Activated T-helper 1 cell treated with anti-CD3 and anti-CD28 coated beads, Interleukin-12 subunit alpha, Interleukin-12 subunit beta, Interleukin-2, Interleukin-4 antibody, amounts not matched to agents 30 ng/mL and 10 ng/mL and 1 ng/mL, durations not matched to agents 14 hours and 24 hours and 36 hours (primary cell): ENCODE results near the gene DNAJC5G. TPM values are rescaled to one million over a fixed set of nuclear protein-coding genes. Genes with fewer than 3 reads are reported as not detected.

Experiments
- DNase-seq: peaks from one replicate; pipeline ENCODE4 v3.0.0; 2021; ENCODE audit warnings: low spot score
- H3K27ac Mint-ChIP-seq: one replicate; pipeline ENCODE4 v1.8.0; 2021; ENCODE audit warnings: mild to moderate bottlenecking, mixed read lengths
- H3K27me3 Mint-ChIP-seq: one replicate; pipeline ENCODE4 v1.8.0; 2022; ENCODE audit warnings: mild to moderate bottlenecking, moderate library complexity, mixed read lengths; ENCODE audit not compliant: insufficient read depth
- H3K36me3 Mint-ChIP-seq: one replicate; pipeline ENCODE4 v1.8.0; 2021; ENCODE audit warnings: low read depth, mixed read lengths
- H3K4me1 Mint-ChIP-seq: one replicate; pipeline ENCODE4 v1.8.0; 2021; ENCODE audit warnings: low read depth, mixed read lengths
- H3K4me3 Mint-ChIP-seq: one replicate; pipeline ENCODE4 v1.8.0; 2021; ENCODE audit warnings: mild to moderate bottlenecking, moderate library complexity, mixed read lengths
- H3K9me3 Mint-ChIP-seq: one replicate; pipeline ENCODE4 v1.8.0; 2021; ENCODE audit warnings: mixed read lengths
- intact Hi-C: fragments of 100-400 bp; cut with micrococcal nuclease; formaldehyde crosslinking; loops from one replicate; pipeline ENCODE4 v1.15.1; 2024
- total RNA-seq: library from RNA; stranded (reverse); gene quantifications from 2 replicates; pipeline ENCODE4 v1.2.3, GENCODE V29; 2022

DNAJC5G gene
- total RNA-seq, 1 donor from 2014 or later = not detected

DNA sequence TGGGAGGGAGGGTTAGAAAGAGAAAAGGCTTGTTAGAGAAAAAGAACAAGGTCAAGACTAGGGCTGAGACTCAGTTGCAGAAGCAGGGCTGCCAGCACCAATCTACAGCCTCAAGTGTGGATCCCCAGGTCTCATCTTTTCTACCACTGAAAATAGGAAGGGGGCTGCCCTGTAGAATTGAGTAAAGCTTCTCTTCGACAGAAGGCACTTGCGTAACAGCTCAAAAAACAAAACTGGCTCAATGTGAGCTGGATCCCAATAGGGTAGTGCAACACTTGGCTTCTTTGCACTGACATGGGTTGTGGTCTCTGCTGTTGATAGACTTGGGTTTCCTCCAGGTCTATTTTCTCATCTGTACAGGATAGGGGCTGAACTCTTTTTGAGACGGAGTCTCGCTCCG, 49.5 kb downstream of the DNAJC5G start:
- no peaks in the 10 kb centered on the region for H3K9me3 Mint-ChIP-seq
- intact Hi-C loops = loop anchor here (5.0 kb wide), 1 partner anchor 977 kb away; the partner anchor contains the start of genes ADGRF3 and SELENOI
- H3K27ac Mint-ChIP-seq = peak overlapping the region; percentile 9
- no peak for DNase-seq
- H3K27me3 Mint-ChIP-seq = no peaks in the 10 kb centered on the region
- H3K4me1 Mint-ChIP-seq = peaks cover 32% of the 10 kb centered on the region
- peaks cover 42% of the 10 kb centered on the region for H3K36me3 Mint-ChIP-seq
- H3K4me3 Mint-ChIP-seq = peak overlapping the region; percentile 36

Other genes with a start within 250 kb of the DNAJC5G start
- 97.5 and 98.1 TPM in 2 replicates for gene TMEM214, start 242.5 kb upstream of the DNAJC5G start, total RNA-seq
- 12.3 and 13.8 TPM in 2 replicates for gene AGBL5, start 223.8 kb upstream of the DNAJC5G start, total RNA-seq
- 322 and 332 TPM in 2 replicates for gene OST4, start 203.8 kb upstream of the DNAJC5G start, total RNA-seq
- gene EMILIN1, start 196.8 kb upstream of the DNAJC5G start, total RNA-seq = 1.1 and 1.5 TPM in 2 replicates
- 12.2 and 12.4 TPM in 2 replicates for gene KHK, start 188.7 kb upstream of the DNAJC5G start, total RNA-seq
- 12.9 and 18.0 TPM in 2 replicates for gene CGREF1, start 156.3 kb upstream of the DNAJC5G start, total RNA-seq
- gene ABHD1, start 151.6 kb upstream of the DNAJC5G start, total RNA-seq = 0.34 and 0.96 TPM in 2 replicates
- gene PREB, start 140.8 kb upstream of the DNAJC5G start, total RNA-seq = 95.9 and 97.1 TPM in 2 replicates
- gene PRR30, start 136.0 kb upstream of the DNAJC5G start, total RNA-seq = not detected in 2 replicates
- gene TCF23, start 126.4 kb upstream of the DNAJC5G start, total RNA-seq = not detected in 2 replicates
- gene ATRAID, start 63.4 kb upstream of the DNAJC5G start, total RNA-seq = 107 and 111 TPM in 2 replicates
- gene SLC5A6, start 63.2 kb upstream of the DNAJC5G start, total RNA-seq = 89.2 and 105 TPM in 2 replicates
- gene CAD, start 58.1 kb upstream of the DNAJC5G start, total RNA-seq = 135 and 138 TPM in 2 replicates
- 2.1 and 2.2 TPM in 2 replicates for gene SLC30A3, start 12.4 kb upstream of the DNAJC5G start, total RNA-seq
- 0.26 TPM in 1 of 2 replicates, not detected in the other for gene TRIM54, start 7.0 kb downstream of the DNAJC5G start, total RNA-seq
- 1.4 and 1.8 TPM in 2 replicates for gene UCN, start 33.0 kb downstream of the DNAJC5G start, total RNA-seq
- 85.9 and 89.9 TPM in 2 replicates for gene MPV17, start 47.7 kb downstream of the DNAJC5G start, total RNA-seq
- gene GTF3C2, start 81.3 kb downstream of the DNAJC5G start, total RNA-seq = 86.3 and 86.6 TPM in 2 replicates
- gene EIF2B4, start 94.9 kb downstream of the DNAJC5G start, total RNA-seq = 53.9 and 55.8 TPM in 2 replicates
- gene SNX17, start 95.2 kb downstream of the DNAJC5G start, total RNA-seq = 134 and 137 TPM in 2 replicates
- gene ZNF513, start 105.3 kb downstream of the DNAJC5G start, total RNA-seq = 14.5 and 16.2 TPM in 2 replicates
- 158 and 160 TPM in 2 replicates for gene PPM1G, start 134.2 kb downstream of the DNAJC5G start, total RNA-seq
- 99.7 and 106 TPM in 2 replicates for gene NRBP1, start 153.2 kb downstream of the DNAJC5G start, total RNA-seq
- gene KRTCAP3, start 166.9 kb downstream of the DNAJC5G start, total RNA-seq = 3.5 and 5.7 TPM in 2 replicates
- 13.4 and 13.5 TPM in 2 replicates for gene IFT172, start 214.3 kb downstream of the DNAJC5G start, total RNA-seq
- 0.10 TPM in 1 of 2 replicates, not detected in the other for gene FNDC4, start 219.8 kb downstream of the DNAJC5G start, total RNA-seq
- gene GCKR, start 221.4 kb downstream of the DNAJC5G start, total RNA-seq = not detected in 2 replicates